ENCODE data around the gene ARHGAP23.
A peak's percentile ranks its signal among the peaks of the same experiment; 100 is the strongest.

The ARHGAP23 gene

DNA sequence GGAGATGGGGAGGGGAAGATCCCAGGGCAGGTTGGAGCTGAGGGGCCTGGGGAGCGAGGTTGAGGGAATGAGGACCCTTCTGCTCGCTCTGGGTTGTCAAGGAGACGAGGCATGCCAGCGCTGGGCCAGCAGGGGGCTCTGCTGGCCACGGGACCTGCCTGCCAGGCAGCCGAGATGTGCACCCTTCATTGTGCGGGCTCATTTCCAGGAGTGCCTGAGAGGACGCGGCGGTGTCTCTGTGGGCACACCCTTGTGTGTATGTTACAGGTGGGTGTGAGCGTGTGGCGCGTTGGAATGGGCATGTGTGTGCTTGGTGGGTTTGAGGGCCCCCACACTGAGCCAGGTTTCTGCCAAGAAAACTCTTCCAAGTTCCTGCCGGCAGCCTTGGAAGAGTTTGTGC, 15.9 kb downstream of the ARHGAP23 start:
- TF ChIP-seq SIN3A (IDR thresholded peaks at IDR 0.05; ENCODE audit: borderline replicate concordance, insufficient read depth, low read length) (no peak), FOXP2 (optimal IDR thresholded peaks at IDR 0.05; ENCODE audit: borderline replicate concordance, extremely low read depth, extremely low read length, insufficient read depth) (peak; percentile 68), TAF1 (IDR thresholded peaks at IDR 0.05; ENCODE audit: borderline replicate concordance, insufficient read depth, low read length) (no peak), POLR2AphosphoS5 (IDR thresholded peaks at IDR 0.05; ENCODE audit: low read depth, low read length) (no peak)
- TF ChIP-seq, protein P1, sequence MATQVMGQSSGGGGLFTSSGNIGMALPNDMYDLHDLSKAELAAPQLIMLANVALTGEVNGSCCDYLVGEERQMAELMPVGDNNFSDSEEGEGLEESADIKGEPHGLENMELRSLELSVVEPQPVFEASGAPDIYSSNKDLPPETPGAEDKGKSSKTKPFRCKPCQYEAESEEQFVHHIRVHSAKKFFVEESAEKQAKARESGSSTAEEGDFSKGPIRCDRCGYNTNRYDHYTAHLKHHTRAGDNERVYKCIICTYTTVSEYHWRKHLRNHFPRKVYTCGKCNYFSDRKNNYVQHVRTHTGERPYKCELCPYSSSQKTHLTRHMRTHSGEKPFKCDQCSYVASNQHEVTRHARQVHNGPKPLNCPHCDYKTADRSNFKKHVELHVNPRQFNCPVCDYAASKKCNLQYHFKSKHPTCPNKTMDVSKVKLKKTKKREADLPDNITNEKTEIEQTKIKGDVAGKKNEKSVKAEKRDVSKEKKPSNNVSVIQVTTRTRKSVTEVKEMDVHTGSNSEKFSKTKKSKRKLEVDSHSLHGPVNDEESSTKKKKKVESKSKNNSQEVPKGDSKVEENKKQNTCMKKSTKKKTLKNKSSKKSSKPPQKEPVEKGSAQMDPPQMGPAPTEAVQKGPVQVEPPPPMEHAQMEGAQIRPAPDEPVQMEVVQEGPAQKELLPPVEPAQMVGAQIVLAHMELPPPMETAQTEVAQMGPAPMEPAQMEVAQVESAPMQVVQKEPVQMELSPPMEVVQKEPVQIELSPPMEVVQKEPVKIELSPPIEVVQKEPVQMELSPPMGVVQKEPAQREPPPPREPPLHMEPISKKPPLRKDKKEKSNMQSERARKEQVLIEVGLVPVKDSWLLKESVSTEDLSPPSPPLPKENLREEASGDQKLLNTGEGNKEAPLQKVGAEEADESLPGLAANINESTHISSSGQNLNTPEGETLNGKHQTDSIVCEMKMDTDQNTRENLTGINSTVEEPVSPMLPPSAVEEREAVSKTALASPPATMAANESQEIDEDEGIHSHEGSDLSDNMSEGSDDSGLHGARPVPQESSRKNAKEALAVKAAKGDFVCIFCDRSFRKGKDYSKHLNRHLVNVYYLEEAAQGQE (IDR thresholded peaks at IDR 0.05; ENCODE audit: insufficient read depth in 1 of 2, low read depth in 2 of 2, low read length in 2 of 2): 0 out of 4 replicates have a peak, but pooled peaks have one; percentile 4 to 9

DNA sequence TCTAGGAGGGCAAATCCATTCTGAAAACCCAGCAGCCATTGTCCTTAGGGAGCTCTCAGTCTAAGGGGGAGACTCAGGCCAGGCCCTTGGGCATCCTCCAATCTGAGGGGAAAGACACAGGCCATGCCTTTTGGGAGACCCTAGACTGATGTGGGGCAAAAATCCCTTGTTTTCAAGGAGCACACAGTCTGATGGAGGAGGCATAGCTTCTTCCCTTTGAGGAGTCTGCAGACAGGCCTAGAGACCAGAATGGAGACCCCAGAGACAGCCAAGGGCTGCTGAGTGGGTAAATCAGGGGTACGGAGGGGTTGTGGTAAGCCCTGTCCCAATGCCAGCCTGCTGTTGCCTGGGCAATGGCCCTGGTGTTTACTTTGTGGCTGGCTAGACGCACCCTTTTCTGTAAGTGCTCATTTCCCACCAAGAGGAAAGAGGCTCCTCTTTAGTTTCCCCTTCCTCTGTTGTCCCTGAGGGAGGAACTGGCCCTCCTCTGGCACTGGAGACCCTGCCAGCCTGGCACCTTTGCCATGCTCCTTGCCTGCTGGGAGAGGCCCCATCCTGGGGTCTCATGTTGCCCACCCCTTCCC, 19.3 kb downstream of the ARHGAP23 start:
- TF ChIP-seq SIN3A (IDR thresholded peaks at IDR 0.05; ENCODE audit: borderline replicate concordance, insufficient read depth, low read length): no peak
- no peak for TF ChIP-seq TAF1 (IDR thresholded peaks at IDR 0.05; ENCODE audit: borderline replicate concordance, insufficient read depth, low read length)
- TF ChIP-seq, protein P1 (IDR thresholded peaks at IDR 0.05; ENCODE audit: insufficient read depth in 1 of 2, low read depth in 2 of 2, low read length in 2 of 2): no peak
- TF ChIP-seq POLR2AphosphoS5 (IDR thresholded peaks at IDR 0.05; ENCODE audit: low read depth, low read length): no peak
- no peak for TF ChIP-seq FOXP2 (optimal IDR thresholded peaks at IDR 0.05; ENCODE audit: borderline replicate concordance, extremely low read depth, extremely low read length, insufficient read depth)

DNA sequence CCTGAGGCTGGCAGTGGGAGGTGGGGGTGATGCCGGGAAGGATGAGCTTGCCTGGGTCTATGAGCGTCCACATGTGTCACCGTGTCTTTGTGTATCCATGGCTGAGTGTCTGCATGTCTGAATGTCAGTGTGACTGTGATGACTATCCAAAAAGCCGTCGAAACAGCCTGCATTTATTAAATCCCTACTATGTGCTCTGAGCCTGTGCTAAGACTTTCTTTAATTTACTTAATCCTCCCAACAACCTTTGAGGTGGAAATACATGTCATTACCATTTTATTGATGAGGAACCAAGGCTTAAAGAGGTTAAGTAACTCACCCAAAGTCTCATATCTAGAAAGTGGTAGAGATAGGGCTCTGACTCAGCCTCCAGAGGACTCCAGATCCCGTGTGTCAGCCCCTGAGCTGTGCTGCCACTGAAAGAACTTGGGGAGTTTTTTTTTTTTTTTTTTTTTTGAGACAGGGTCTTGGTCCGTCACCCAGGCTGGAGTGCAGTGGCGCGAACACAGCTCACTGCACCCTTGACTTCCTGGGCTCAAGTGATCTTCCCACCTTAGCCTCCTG, 20.0 kb downstream of the ARHGAP23 start:
- TF ChIP-seq SIN3A (IDR thresholded peaks at IDR 0.05; ENCODE audit: borderline replicate concordance, insufficient read depth, low read length) (no peak), POLR2AphosphoS5 (IDR thresholded peaks at IDR 0.05; ENCODE audit: low read depth, low read length) (no peak), TAF1 (IDR thresholded peaks at IDR 0.05; ENCODE audit: borderline replicate concordance, insufficient read depth, low read length) (no peak), FOXP2 (optimal IDR thresholded peaks at IDR 0.05; ENCODE audit: borderline replicate concordance, extremely low read depth, extremely low read length, insufficient read depth) (no peak)
- TF ChIP-seq, protein P1 (IDR thresholded peaks at IDR 0.05; ENCODE audit: insufficient read depth in 1 of 2, low read depth in 2 of 2, low read length in 2 of 2): no peak

DNA sequence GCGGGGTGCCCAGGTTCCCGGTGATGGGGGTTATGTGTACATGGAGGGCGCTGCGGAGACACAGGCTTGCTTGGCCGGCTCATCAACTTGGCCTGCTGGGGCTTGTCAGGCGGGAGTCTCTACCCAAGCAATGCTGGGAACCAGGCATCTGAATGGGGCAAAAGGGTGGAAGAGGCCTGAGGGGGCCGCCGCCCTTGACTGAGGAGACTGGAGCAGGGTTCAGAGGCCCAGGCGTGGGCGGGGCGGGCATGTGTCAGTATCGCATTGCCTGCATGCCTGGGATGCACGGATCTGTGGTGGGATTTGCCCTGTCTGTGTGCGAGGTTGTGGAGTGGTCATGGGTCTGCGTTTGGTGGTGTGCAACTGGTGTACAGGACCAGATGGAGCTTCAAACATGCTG, 21.1 kb downstream of the ARHGAP23 start:
- no peak for TF ChIP-seq TAF1 (IDR thresholded peaks at IDR 0.05; ENCODE audit: borderline replicate concordance, insufficient read depth, low read length)
- no peak for TF ChIP-seq POLR2AphosphoS5 (IDR thresholded peaks at IDR 0.05; ENCODE audit: low read depth, low read length)
- TF ChIP-seq, protein P1 (IDR thresholded peaks at IDR 0.05; ENCODE audit: insufficient read depth in 1 of 2, low read depth in 2 of 2, low read length in 2 of 2): no peak
- no peak for TF ChIP-seq SIN3A (IDR thresholded peaks at IDR 0.05; ENCODE audit: borderline replicate concordance, insufficient read depth, low read length)
- no peak for TF ChIP-seq FOXP2 (optimal IDR thresholded peaks at IDR 0.05; ENCODE audit: borderline replicate concordance, extremely low read depth, extremely low read length, insufficient read depth)
